Endothelial cell of umbilical vein (primary cell): ENCODE results near the gene KAZALD1. TPM values are rescaled to one million over a fixed set of nuclear protein-coding genes. Genes with fewer than 3 reads are reported as not detected.

Experiments
- BruUV-seq: library from RNA; stranded (reverse); fragments of 400-500 nt; replicated peaks from 2 replicates; lab custom pipeline; 2021; lab: Mats Ljungman, UMichigan
- CTCF ChIA-PET: fragments of 300-600, 350-600 bp; sonication (Branson Sonifier 250); formaldehyde crosslinking; loops from one replicate; lab custom pipeline; 2021; ENCODE audit warnings: antibody characterized with exemption, inconsistent platforms; lab: Charles Lee
- POLR2A ChIA-PET: fragments of 300-600, 350-600 bp; sonication (Branson Sonifier 250); formaldehyde crosslinking; loops from one replicate; lab custom pipeline; 2021; ENCODE audit warnings: antibody characterized with exemption, inconsistent platforms; lab: Charles Lee
- DNase-seq: peaks from one replicate; pipeline ENCODE4 v3.0.0-alpha.2; 2011; ENCODE audit warnings: low read depth, low spot score
- FAIRE-seq: peaks from 2 replicates; lab custom pipeline; 2011; peaks lifted over from hg19 to GRCh38; lab: Jason Lieb, UNC
- H2AFZ ChIP-seq: 2 replicates; pipeline ENCODE4 v1.6.0; 2012; ENCODE audit warnings: low read depth, low read length, control low read depth, inconsistent platforms
- H3K27ac ChIP-seq: 2 replicates; pipeline ENCODE4 v1.5.1; 2011; ENCODE audit warnings: low read depth, mild to moderate bottlenecking, control low read depth, low read length, moderate library complexity; ENCODE audit not compliant: insufficient read depth
- H3K27me3 ChIP-seq, 2 experiments: 2 replicates each; pipeline versions ENCODE4 v1.6.0 to v1.6.1; 2011; ENCODE audit warnings: low read length in 2 of 2, mixed read lengths in 1 of 2; ENCODE audit not compliant: control insufficient read depth in 2 of 2, insufficient read depth in 2 of 2
- H3K36me3 ChIP-seq, 2 experiments: 2 replicates in 1 of 2; 3 replicates in 1 of 2; pipeline ENCODE4 v1.5.1; 2011; ENCODE audit warnings: low read length in 2 of 2, mild to moderate bottlenecking in 1 of 2, moderate library complexity in 1 of 2; ENCODE audit not compliant: control insufficient read depth in 2 of 2, insufficient read depth in 2 of 2; ENCODE audit errors: extremely low read depth in 1 of 2
- H3K4me1 ChIP-seq: 3 replicates; pipeline ENCODE4 v1.5.1; 2011; ENCODE audit warnings: mild to moderate bottlenecking, low read length; ENCODE audit not compliant: control insufficient read depth, insufficient read depth; ENCODE audit errors: extremely low read depth
- H3K4me2 ChIP-seq: 2 replicates; pipeline ENCODE4 v1.6.1; 2011; ENCODE audit warnings: low read length, control low read depth, mixed read lengths; ENCODE audit not compliant: insufficient read depth
- H3K4me3 ChIP-seq, 3 experiments: fragments of 200-600 bp in 1 of 3; sonication (generic), shearing (Covaris generic) in 1 of 3; replicated peaks in 1 of 3; 2 replicates each; pipeline ENCODE4 v1.5.1; 2011 to 2016; ENCODE audit warnings: control low read depth in 3 of 3, low read length in 3 of 3, mild to moderate bottlenecking in 2 of 3, inconsistent platforms in 1 of 3, low read depth in 1 of 3, moderate library complexity in 1 of 3; ENCODE audit not compliant: insufficient read depth in 1 of 3
- H3K79me2 ChIP-seq: 2 replicates; pipeline ENCODE4 v1.6.0; 2012; ENCODE audit warnings: low read length, inconsistent platforms; ENCODE audit not compliant: control insufficient read depth, insufficient read depth
- H3K9ac ChIP-seq: replicated peaks from 2 replicates; pipeline ENCODE3; 2011; ENCODE audit warnings: low read length, control low read depth; ENCODE audit not compliant: insufficient read depth; ENCODE audit errors: extremely low read depth
- H3K9me1 ChIP-seq: replicated peaks from 3 replicates; pipeline ENCODE4 v1.6.0; 2011; ENCODE audit warnings: mild to moderate bottlenecking, low read length; ENCODE audit not compliant: control insufficient read depth, insufficient read depth; ENCODE audit errors: extremely low read depth
- H3K9me3 ChIP-seq: replicated peaks from 2 replicates; pipeline ENCODE4 v1.5.1; 2012; ENCODE audit warnings: low read length, inconsistent platforms; ENCODE audit not compliant: control insufficient read depth, insufficient read depth
- H4K20me1 ChIP-seq: replicated peaks from 2 replicates; pipeline ENCODE3; 2011; ENCODE audit warnings: mild to moderate bottlenecking, low read length; ENCODE audit not compliant: control insufficient read depth, insufficient read depth; ENCODE audit errors: extremely low read depth
- CTCF ChIP-seq, 2 donors: IDR thresholded peaks; 1 replicate in 1 of 2; 2 replicates in 1 of 2; pipeline ENCODE4 v1.5.1; 2011; ENCODE audit warnings: low read length in 2 of 2, mild to moderate bottlenecking in 2 of 2, moderate library complexity in 2 of 2, control low read depth in 1 of 2, inconsistent platforms in 1 of 2, low read depth in 1 of 2; ENCODE audit not compliant: insufficient read depth in 1 of 2; ENCODE audit errors: extremely low read depth in 1 of 2
- EZH2 ChIP-seq: IDR thresholded peaks from 2 replicates; pipeline ENCODE4 v1.6.1; 2012; ENCODE audit warnings: borderline replicate concordance, low read depth, mild to moderate bottlenecking, moderate library complexity, low read length, inconsistent platforms; ENCODE audit not compliant: severe bottlenecking
- FOS ChIP-seq: IDR thresholded peaks from 2 replicates; pipeline ENCODE4 v1.6.1; 2011; ENCODE audit warnings: mild to moderate bottlenecking, low read length, moderate library complexity, borderline replicate concordance; ENCODE audit not compliant: insufficient read depth
- GATA2 ChIP-seq: IDR thresholded peaks from 2 replicates; pipeline ENCODE4 v1.7.0; 2011; ENCODE audit warnings: low read depth, mild to moderate bottlenecking, moderate library complexity, mixed read lengths, low read length; ENCODE audit not compliant: insufficient read length, insufficient read depth
- JUN ChIP-seq: IDR thresholded peaks from 2 replicates; pipeline ENCODE4 v1.6.1; 2011; ENCODE audit warnings: borderline replicate concordance, low read depth; ENCODE audit not compliant: insufficient read length, insufficient read depth
- MYC ChIP-seq: IDR thresholded peaks from one replicate; pipeline ENCODE4 v1.6.1; 2011; ENCODE audit warnings: mild to moderate bottlenecking, low read depth, low read length
- POLR2A ChIP-seq: IDR thresholded peaks from 2 replicates; pipeline ENCODE4 v1.6.1; 2012; ENCODE audit warnings: low read depth, mild to moderate bottlenecking, control low read depth, low read length
- POLR2AphosphoS5 ChIP-seq: IDR thresholded peaks from 2 replicates; pipeline ENCODE4 v1.6.1; 2012; ENCODE audit warnings: low read depth, mild to moderate bottlenecking, control low read depth, low read length, moderate library complexity; ENCODE audit not compliant: insufficient read depth
- dilution Hi-C: fragments of 300-500 bp; cut with MboI; formaldehyde crosslinking; loops from one replicate; pipeline ENCODE4 v1.15.0; 2019; ENCODE audit warnings: low sequenced_read_pairs; ENCODE audit not compliant: extremely low pct_ligation_motif_present
- intact Hi-C: fragments of 100-400 bp; cut with micrococcal nuclease; formaldehyde crosslinking; loops from one replicate; pipeline ENCODE4 v1.10.0; 2022
- polyA plus RNA-seq, 4 experiments: library from polyadenylated mRNA; depleted of rRNA in 3 of 4; stranded (reverse) in 3 of 4; unstranded in 1 of 4; fragments of >200 nt; gene quantifications; 2 replicates each; pipeline versions ENCODE4 v1.2.1 to v1.2.3, GENCODE V29; 2011 to 2012; ENCODE audit warnings: missing spikeins in 1 of 4
- total RNA-seq: library from RNA; stranded (reverse); gene quantifications from 2 replicates; pipeline ENCODE4 v1.2.3, GENCODE V29; 2021
- TF ChIP-seq, protein P1 (sequence below): IDR thresholded peaks from 2 replicates; pipeline ENCODE4 v1.6.1; 2011; ENCODE audit not compliant: insufficient read depth, insufficient read length

The KAZALD1 gene
- total and polyA plus RNA-seq, 2 donors (not counting 3 experiments of a cell fraction or from before 2014, with no cell fraction given) = 3.0 to 3.3 TPM

- Histone ChIP-seq H3K9me1 (no peaks in the 10 kb centered on the region), H3K9ac (no peak overlapping the region), H3K27ac (no peak overlapping the region), H3K9me3 (no peaks in the 10 kb centered on the region), H4K20me1 (no peaks in the 10 kb centered on the region), H3K4me1 (no peaks in the 10 kb centered on the region), H3K36me3 (no peaks in the 10 kb centered on the region), H3K4me3 (no peak overlapping the region), H3K27me3 (peaks cover 13 to 17% of the 10 kb centered on the region in 2 experiments), H3K79me2 (no peaks in the 10 kb centered on the region), H2AFZ (no peak overlapping the region), H3K4me2 (no peak overlapping the region)
- intact Hi-C loops (no loop called here), dilution Hi-C loops (no loop called here)
- TF ChIP-seq POLR2A (no peak), GATA2 (no peak), JUN (no peak), MYC (no peak)
- TF ChIP-seq, protein P1, sequence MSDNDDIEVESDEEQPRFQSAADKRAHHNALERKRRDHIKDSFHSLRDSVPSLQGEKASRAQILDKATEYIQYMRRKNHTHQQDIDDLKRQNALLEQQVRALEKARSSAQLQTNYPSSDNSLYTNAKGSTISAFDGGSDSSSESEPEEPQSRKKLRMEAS = no peak
- ChIA-PET CTCF (interaction anchor here (0.7 to 1.3 kb wide), 3 partner anchors 15 to 134 kb away, joined by 3 to 6 read pairs (median 5); no protein-coding TSS in a partner anchor), POLR2A (no interaction called here)
- BruUV-seq = no TSS peak
- FAIRE-seq (no peak), DNase-seq (no peak)
Observed at GRCh38 chr10:101110856-101111523, 49.2 kb downstream of the KAZALD1 start.

DNA sequence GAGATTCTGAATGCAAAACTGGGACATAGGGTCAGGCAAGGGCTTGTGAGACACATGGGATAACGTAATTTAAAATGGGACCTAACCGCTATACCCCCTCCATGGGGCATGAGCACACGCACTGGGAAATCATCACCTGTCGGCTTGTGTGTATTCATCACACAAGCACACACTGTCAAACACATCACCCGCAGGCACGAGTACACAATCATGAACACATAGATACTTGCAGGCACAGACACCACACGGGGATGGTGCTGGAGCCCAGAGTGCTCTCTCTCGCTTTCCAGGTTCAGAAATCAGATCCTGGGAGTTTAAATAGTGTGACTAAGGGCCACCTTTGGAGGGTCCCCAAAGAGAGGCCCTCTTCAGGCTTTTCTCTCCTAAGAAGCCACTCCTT, 49.8 kb downstream of the KAZALD1 start:
- Histone ChIP-seq H3K36me3 (no peaks in the 10 kb centered on the region), H3K9me3 (no peaks in the 10 kb centered on the region), H3K4me2 (no peak overlapping the region), H3K4me3 (no peak overlapping the region), H3K27ac (no peak overlapping the region), H3K79me2 (no peaks in the 10 kb centered on the region), H3K9ac (no peak overlapping the region), H4K20me1 (no peaks in the 10 kb centered on the region), H3K27me3 (peaks cover 15 to 17% of the 10 kb centered on the region in 2 experiments), H3K4me1 (no peaks in the 10 kb centered on the region), H2AFZ (no peak overlapping the region), H3K9me1 (no peaks in the 10 kb centered on the region)
- intact Hi-C loops (no loop called here), dilution Hi-C loops (no loop called here)
- FAIRE-seq (no peak), DNase-seq (no peak)
- POLR2A ChIA-PET = no interaction called here
- TF ChIP-seq EZH2 (no peak), GATA2 (no peak), POLR2A (no peak), POLR2AphosphoS5 (no peak), MYC (no peak), CTCF (IDR thresholded peaks at IDR 0.05; ENCODE audit: extremely low read depth in 1 of 2, insufficient read depth in 1 of 2, low read depth in 1 of 2, low read length in 2 of 2) (no peak), JUN (no peak), FOS (no peak)
- TF ChIP-seq, protein P1 = no peak
- no TSS peak for BruUV-seq
- CTCF ChIA-PET = interaction anchor here (1.3 kb wide), 1 partner anchor 16 kb away, joined by 5 read pairs; no protein-coding TSS in a partner anchor
